Caco-2 (cell line): ENCODE results near the gene ZBTB17. TPM values are rescaled to one million over a fixed set of nuclear protein-coding genes. Genes with fewer than 3 reads are reported as not detected.

Source experiments
- BruUV-seq: library from RNA; stranded (reverse); fragments of 400-500 nt; replicated peaks from 2 replicates; lab custom pipeline; 2021; lab: Mats Ljungman, UMichigan
- CTCF ChIA-PET: fragments of 300-600 bp; sonication (Branson Sonifier 250); formaldehyde crosslinking; loops from one replicate; lab custom pipeline; 2022; ENCODE audit warnings: antibody characterized with exemption; lab: Charles Lee
- POLR2A ChIA-PET: fragments of 300-600 bp; sonication (Branson Sonifier 250); formaldehyde crosslinking; loops from one replicate; lab custom pipeline; 2022; ENCODE audit warnings: antibody characterized with exemption; lab: Charles Lee
- DNase-seq, 2 experiments: peaks; one replicate each; pipeline versions ENCODE4 v3.0.0 to v3.0.0-alpha.2; 2020 to 2022
- H3K27me3 ChIP-seq: replicated peaks from 2 replicates; pipeline ENCODE4 v1.6.0; 2011; ENCODE audit warnings: low read length; ENCODE audit not compliant: control insufficient read depth, insufficient read depth
- H3K36me3 ChIP-seq: 2 replicates; pipeline ENCODE4 v1.5.1; 2011; ENCODE audit warnings: low read length; ENCODE audit not compliant: control insufficient read depth, insufficient read depth
- H3K4me1 ChIP-seq: fragments of 250-450 bp; sonication (Bioruptor Pico); 2 replicates; pipeline ENCODE4 v1.5.1; 2020; ENCODE audit warnings: mild to moderate bottlenecking
- H3K4me3 ChIP-seq: 2 replicates; pipeline ENCODE4 v1.5.1; 2011; ENCODE audit warnings: low read depth, mild to moderate bottlenecking, control low read depth, low read length
- H3K9me3 ChIP-seq: fragments of 250-450 bp; sonication (Bioruptor Pico); 2 replicates; pipeline ENCODE4 v1.5.1; 2020; ENCODE audit warnings: mild to moderate bottlenecking, moderate library complexity
- H3K27ac Mint-ChIP-seq: one replicate; pipeline ENCODE4 v1.8.0; 2022; ENCODE audit warnings: mixed read lengths; ENCODE audit not compliant: unreplicated experiment
- H3K27me3 Mint-ChIP-seq: one replicate; pipeline ENCODE4 v1.8.0; 2022; ENCODE audit warnings: mixed read lengths; ENCODE audit not compliant: insufficient read depth, unreplicated experiment
- H3K36me3 Mint-ChIP-seq: one replicate; pipeline ENCODE4 v1.8.0; 2022; ENCODE audit warnings: mild to moderate bottlenecking, mixed read lengths; ENCODE audit not compliant: insufficient read depth, unreplicated experiment
- H3K4me1 Mint-ChIP-seq: one replicate; pipeline ENCODE4 v1.8.0; 2022; ENCODE audit warnings: low read depth, mixed read lengths; ENCODE audit not compliant: unreplicated experiment
- H3K4me3 Mint-ChIP-seq: one replicate; pipeline ENCODE4 v1.8.0; 2022; ENCODE audit warnings: mild to moderate bottlenecking, moderate library complexity, mixed read lengths; ENCODE audit not compliant: unreplicated experiment
- H3K9me3 Mint-ChIP-seq: one replicate; pipeline ENCODE4 v1.8.0; 2022; ENCODE audit warnings: mixed read lengths; ENCODE audit not compliant: unreplicated experiment
- intact Hi-C: fragments of 100-400 bp; cut with micrococcal nuclease; formaldehyde crosslinking; loops from one replicate; pipeline ENCODE4 v1.10.0; 2022; ENCODE audit not compliant: unreplicated experiment
- total RNA-seq: library from RNA; stranded (reverse); gene quantifications from 2 replicates; pipeline ENCODE4 v1.2.3, GENCODE V29; 2022
- TF ChIP-seq, protein P1 (sequence below), 2 experiments: fragments of 200-600 bp in 1 of 2; IDR thresholded peaks; 1 replicate in 1 of 2; 2 replicates in 1 of 2; pipeline versions ENCODE4 v1.5.1 to v1.8.0; 2011 to 2022; ENCODE audit warnings: antibody characterized with exemption in 1 of 2, control low read depth in 1 of 2, inconsistent platforms in 1 of 2, low read depth in 1 of 2, low read length in 1 of 2, mild to moderate bottlenecking in 1 of 2, moderate library complexity in 1 of 2; ENCODE audit not compliant: insufficient read depth in 1 of 2, severe bottlenecking in 1 of 2, unreplicated experiment in 1 of 2

The ZBTB17 gene
- total RNA-seq, 1 experiment from 2014 or later = 23.5 TPM

DNA sequence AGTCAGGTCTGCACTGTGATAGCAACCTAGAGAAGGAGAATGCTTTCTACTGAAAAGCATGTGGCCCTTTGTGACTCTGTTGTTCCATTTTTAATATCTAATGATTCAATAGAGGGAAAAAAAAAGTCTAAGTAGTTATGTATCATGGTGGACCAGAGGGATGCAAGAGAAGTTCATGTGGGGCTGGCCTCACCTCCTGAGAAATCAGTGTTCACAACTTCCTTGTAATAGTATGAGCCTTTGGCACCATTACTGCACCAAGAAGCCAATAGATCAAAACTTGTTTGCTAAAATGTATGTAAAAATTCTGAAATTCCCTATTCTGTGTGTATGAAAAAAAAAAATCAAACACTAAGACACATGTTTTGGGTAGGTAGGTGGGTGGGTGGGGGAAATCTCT, 5.0 kb downstream of the ZBTB17 start:
- H3K27ac Mint-ChIP-seq = no peak overlapping the region
- no peaks in the 10 kb centered on the region for H3K27me3 Mint-ChIP-seq
- H3K4me1 Mint-ChIP-seq = no peaks in the 10 kb centered on the region
- DNase-seq = no peak
- intact Hi-C loops = no loop called here
- TF ChIP-seq, protein P1, sequence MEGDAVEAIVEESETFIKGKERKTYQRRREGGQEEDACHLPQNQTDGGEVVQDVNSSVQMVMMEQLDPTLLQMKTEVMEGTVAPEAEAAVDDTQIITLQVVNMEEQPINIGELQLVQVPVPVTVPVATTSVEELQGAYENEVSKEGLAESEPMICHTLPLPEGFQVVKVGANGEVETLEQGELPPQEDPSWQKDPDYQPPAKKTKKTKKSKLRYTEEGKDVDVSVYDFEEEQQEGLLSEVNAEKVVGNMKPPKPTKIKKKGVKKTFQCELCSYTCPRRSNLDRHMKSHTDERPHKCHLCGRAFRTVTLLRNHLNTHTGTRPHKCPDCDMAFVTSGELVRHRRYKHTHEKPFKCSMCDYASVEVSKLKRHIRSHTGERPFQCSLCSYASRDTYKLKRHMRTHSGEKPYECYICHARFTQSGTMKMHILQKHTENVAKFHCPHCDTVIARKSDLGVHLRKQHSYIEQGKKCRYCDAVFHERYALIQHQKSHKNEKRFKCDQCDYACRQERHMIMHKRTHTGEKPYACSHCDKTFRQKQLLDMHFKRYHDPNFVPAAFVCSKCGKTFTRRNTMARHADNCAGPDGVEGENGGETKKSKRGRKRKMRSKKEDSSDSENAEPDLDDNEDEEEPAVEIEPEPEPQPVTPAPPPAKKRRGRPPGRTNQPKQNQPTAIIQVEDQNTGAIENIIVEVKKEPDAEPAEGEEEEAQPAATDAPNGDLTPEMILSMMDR (IDR thresholded peaks at IDR 0.05; ENCODE audit: insufficient read depth in 1 of 2, low read depth in 1 of 2, low read length in 1 of 2, severe bottlenecking in 1 of 2, unreplicated experiment in 1 of 2) = no peak
- H3K9me3 Mint-ChIP-seq = no peaks in the 10 kb centered on the region
- Histone ChIP-seq H3K27me3 (no peaks in the 10 kb centered on the region), H3K4me3 (no peak overlapping the region), H3K4me1 (no peaks in the 10 kb centered on the region), H3K9me3 (no peaks in the 10 kb centered on the region), H3K36me3 (no peaks in the 10 kb centered on the region; the same call in 1 of the 2 replicates)
- peaks cover 29% of the 10 kb centered on the region for H3K36me3 Mint-ChIP-seq
- ChIA-PET CTCF (no interaction called here), POLR2A (no interaction called here)
- BruUV-seq = no TSS peak
- no peak overlapping the region for H3K4me3 Mint-ChIP-seq

DNA sequence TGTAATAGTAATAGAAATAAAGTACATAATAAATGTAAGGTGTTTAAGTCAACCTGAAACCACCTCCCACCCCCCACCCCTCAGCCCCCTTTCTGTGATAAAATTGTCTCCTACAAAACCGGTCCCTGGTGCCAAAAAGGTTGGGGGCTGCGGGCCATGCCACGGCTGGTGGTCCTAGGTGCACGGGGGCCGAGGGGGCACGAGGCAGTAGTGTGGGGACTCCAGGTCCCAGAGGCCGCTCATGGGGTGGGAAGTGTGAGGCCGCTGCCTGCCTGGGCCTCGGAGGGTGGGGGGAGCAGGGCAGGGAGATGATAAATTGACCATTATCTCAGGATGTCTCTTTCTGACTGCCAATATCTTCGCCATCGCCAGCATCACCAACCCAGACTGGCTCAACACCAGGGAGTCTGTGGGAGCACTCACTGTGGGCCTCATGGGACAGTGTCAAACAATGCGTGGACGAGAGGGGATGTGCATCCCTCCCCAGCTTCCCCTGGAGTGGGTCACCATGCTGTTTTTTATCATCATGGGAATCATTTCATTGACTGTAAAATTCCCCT, 6.5 kb downstream of the ZBTB17 start:
- Histone ChIP-seq H3K27me3 (no peaks in the 10 kb centered on the region), H3K9me3 (no peaks in the 10 kb centered on the region), H3K4me1 (no peaks in the 10 kb centered on the region), H3K36me3 (no peaks in the 10 kb centered on the region; the same call in 1 of the 2 replicates), H3K4me3 (no peak overlapping the region)
- H3K4me1 Mint-ChIP-seq = no peaks in the 10 kb centered on the region
- no peaks in the 10 kb centered on the region for H3K9me3 Mint-ChIP-seq
- TF ChIP-seq, protein P1 (IDR thresholded peaks at IDR 0.05; ENCODE audit: insufficient read depth in 1 of 2, low read depth in 1 of 2, low read length in 1 of 2, severe bottlenecking in 1 of 2, unreplicated experiment in 1 of 2) = no peak
- POLR2A ChIA-PET = interaction anchor here (0.7 kb wide), 1 partner anchor 45 kb away, joined by 5 read pairs; no protein-coding TSS in a partner anchor
- H3K27me3 Mint-ChIP-seq = no peaks in the 10 kb centered on the region
- BruUV-seq = no TSS peak
- no peak overlapping the region for H3K27ac Mint-ChIP-seq
- DNase-seq = no peak
- H3K36me3 Mint-ChIP-seq = peaks cover 24% of the 10 kb centered on the region
- CTCF ChIA-PET = no interaction called here
- intact Hi-C loops = no loop called here
- H3K4me3 Mint-ChIP-seq = no peak overlapping the region

DNA sequence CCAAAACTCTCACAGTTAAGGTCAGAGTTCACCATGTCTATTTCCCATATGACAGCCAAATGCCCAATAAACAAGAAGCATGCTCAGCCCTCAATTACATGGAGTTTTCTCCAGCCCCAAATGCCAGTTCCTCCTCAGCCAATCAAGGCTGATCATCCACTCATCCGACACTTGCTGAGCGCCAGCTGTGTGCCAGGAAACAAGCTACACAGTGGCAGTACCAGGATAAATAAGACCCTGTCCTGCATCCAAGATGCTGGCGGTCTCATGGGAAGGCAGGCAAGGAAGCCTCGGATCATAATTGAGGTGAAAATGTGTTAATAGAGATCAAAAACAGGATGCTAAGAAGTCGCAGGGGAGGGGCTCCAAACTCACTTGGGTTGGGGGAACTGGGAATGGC, 7.7 kb downstream of the ZBTB17 start:
- DNase-seq = no peak
- Mint-ChIP-seq H3K36me3 (peaks cover 30% of the 10 kb centered on the region), H3K4me1 (no peaks in the 10 kb centered on the region), H3K9me3 (no peaks in the 10 kb centered on the region), H3K4me3 (no peak overlapping the region), H3K27ac (no peak overlapping the region), H3K27me3 (no peaks in the 10 kb centered on the region)
- intact Hi-C loops = no loop called here
- no TSS peak for BruUV-seq
- H3K36me3 ChIP-seq = no peaks in the 10 kb centered on the region; the same call in 1 of the 2 replicates
- ChIA-PET POLR2A (no interaction called here), CTCF (no interaction called here)
- H3K9me3 ChIP-seq = no peaks in the 10 kb centered on the region
- H3K27me3 ChIP-seq = no peaks in the 10 kb centered on the region
- H3K4me3 ChIP-seq = no peak overlapping the region
- no peaks in the 10 kb centered on the region for H3K4me1 ChIP-seq
- TF ChIP-seq, protein P1 (IDR thresholded peaks at IDR 0.05; ENCODE audit: insufficient read depth in 1 of 2, low read depth in 1 of 2, low read length in 1 of 2, severe bottlenecking in 1 of 2, unreplicated experiment in 1 of 2) = no peak
